Skeletal muscle satellite cell (primary cell): Measurements from ENCODE around the gene SESN2.

ENCODE experiments used
- H3K27me3 ChIP-seq: 2 replicates; pipeline ENCODE4 v1.7.0; 2013; ENCODE audit warnings: low read length; ENCODE audit not compliant: control insufficient read depth, insufficient read depth
- H3K36me3 ChIP-seq: 2 replicates; pipeline ENCODE4 v1.7.0; 2013; ENCODE audit warnings: mild to moderate bottlenecking, control low read depth, low read length; ENCODE audit not compliant: insufficient read depth
- H3K4me1 ChIP-seq: 2 replicates; pipeline ENCODE4 v1.7.0; 2013; ENCODE audit warnings: low read length; ENCODE audit not compliant: control insufficient read depth, insufficient read depth
- H3K4me2 ChIP-seq: 2 replicates; pipeline ENCODE4 v1.7.0; 2013; ENCODE audit warnings: mild to moderate bottlenecking, low read length
- H3K4me3 ChIP-seq: 2 replicates; pipeline ENCODE4 v1.7.0; 2013; ENCODE audit warnings: low read length
- H3K9ac ChIP-seq: 2 replicates; pipeline ENCODE4 v1.7.0; 2013; ENCODE audit warnings: mild to moderate bottlenecking, low read depth, low read length, moderate library complexity
- H3K9me3 ChIP-seq: replicated peaks from 2 replicates; pipeline ENCODE4 v1.7.0; 2013; ENCODE audit warnings: mild to moderate bottlenecking, control low read depth, low read length

SESN2 gene

GRCh38 chr1:28278763-28279162 lies 19.4 kb downstream of the SESN2 start:
- peaks cover 76% of the 10 kb centered on the region for H3K36me3 ChIP-seq
- no peaks in the 10 kb centered on the region for H3K27me3 ChIP-seq
- no peaks in the 10 kb centered on the region for H3K4me1 ChIP-seq
- H3K9me3 ChIP-seq: no peaks in the 10 kb centered on the region
- H3K4me3 ChIP-seq: no peak overlapping the region
- H3K4me2 ChIP-seq: no peak overlapping the region
- no peak overlapping the region for H3K9ac ChIP-seq

- Histone ChIP-seq H3K4me2 (no peak overlapping the region), H3K27me3 (no peaks in the 10 kb centered on the region), H3K9me3 (no peaks in the 10 kb centered on the region), H3K4me1 (no peaks in the 10 kb centered on the region), H3K36me3 (peaks cover 67% of the 10 kb centered on the region), H3K4me3 (no peak overlapping the region), H3K9ac (no peak overlapping the region)
Measured at GRCh38 chr1:28279721-28280120, 20.4 kb downstream of the SESN2 start.

GRCh38 chr1:28280501-28280900 lies 21.2 kb downstream of the SESN2 start:
- H3K9ac ChIP-seq: no peak overlapping the region
- no peak overlapping the region for H3K4me3 ChIP-seq
- no peak overlapping the region for H3K4me2 ChIP-seq
- H3K4me1 ChIP-seq: no peaks in the 10 kb centered on the region
- peaks cover 60% of the 10 kb centered on the region for H3K36me3 ChIP-seq
- no peaks in the 10 kb centered on the region for H3K27me3 ChIP-seq
- no peaks in the 10 kb centered on the region for H3K9me3 ChIP-seq

GRCh38 chr1:28280977-28281381 lies 21.7 kb downstream of the SESN2 start:
- H3K9me3 ChIP-seq: no peaks in the 10 kb centered on the region
- H3K27me3 ChIP-seq: no peaks in the 10 kb centered on the region
- H3K4me3 ChIP-seq: no peak overlapping the region
- H3K4me1 ChIP-seq: no peaks in the 10 kb centered on the region
- no peak overlapping the region for H3K4me2 ChIP-seq
- H3K9ac ChIP-seq: no peak overlapping the region
- H3K36me3 ChIP-seq: peaks cover 56% of the 10 kb centered on the region

- Histone ChIP-seq H3K27me3 (no peaks in the 10 kb centered on the region), H3K9ac (no peak overlapping the region), H3K9me3 (no peaks in the 10 kb centered on the region), H3K36me3 (peaks cover 54% of the 10 kb centered on the region), H3K4me1 (no peaks in the 10 kb centered on the region), H3K4me2 (no peak overlapping the region), H3K4me3 (no peak overlapping the region)
Measured at GRCh38 chr1:28281608-28282425, 22.5 kb downstream of the SESN2 start.

- Histone ChIP-seq H3K9me3 (no peaks in the 10 kb centered on the region), H3K4me2 (no peak overlapping the region), H3K27me3 (no peaks in the 10 kb centered on the region), H3K4me3 (no peak overlapping the region), H3K36me3 (peaks cover 50% of the 10 kb centered on the region), H3K4me1 (no peaks in the 10 kb centered on the region), H3K9ac (no peak overlapping the region)
Measured at GRCh38 chr1:28282426-28283407, 23.4 kb downstream of the SESN2 start.

- Histone ChIP-seq H3K27me3 (peaks cover 3% of the 10 kb centered on the region), H3K4me1 (no peaks in the 10 kb centered on the region), H3K36me3 (peaks cover 21% of the 10 kb centered on the region), H3K4me3 (no peak overlapping the region), H3K9ac (no peak overlapping the region), H3K9me3 (no peaks in the 10 kb centered on the region), H3K4me2 (no peak overlapping the region)
Measured at GRCh38 chr1:28286111-28286510, 26.8 kb downstream of the SESN2 start.

GRCh38 chr1:28288487-28288886 lies 29.2 kb downstream of the SESN2 start:
- H3K9me3 ChIP-seq: no peaks in the 10 kb centered on the region
- no peak overlapping the region for H3K9ac ChIP-seq
- H3K4me3 ChIP-seq: no peak overlapping the region
- H3K36me3 ChIP-seq: no peaks in the 10 kb centered on the region
- H3K27me3 ChIP-seq: peaks cover 3% of the 10 kb centered on the region
- no peak overlapping the region for H3K4me2 ChIP-seq
- no peaks in the 10 kb centered on the region for H3K4me1 ChIP-seq

GRCh38 chr1:28290851-28291250 lies 31.5 kb downstream of the SESN2 start:
- Histone ChIP-seq H3K9ac (no peak overlapping the region), H3K4me2 (no peak overlapping the region), H3K27me3 (peaks cover 3% of the 10 kb centered on the region), H3K36me3 (no peaks in the 10 kb centered on the region), H3K4me1 (no peaks in the 10 kb centered on the region), H3K9me3 (no peaks in the 10 kb centered on the region), H3K4me3 (no peak overlapping the region)

- no peak overlapping the region for H3K4me2 ChIP-seq
- peaks cover 3% of the 10 kb centered on the region for H3K27me3 ChIP-seq
- H3K9ac ChIP-seq: no peak overlapping the region
- no peaks in the 10 kb centered on the region for H3K36me3 ChIP-seq
- no peaks in the 10 kb centered on the region for H3K4me1 ChIP-seq
- no peaks in the 10 kb centered on the region for H3K9me3 ChIP-seq
- no peak overlapping the region for H3K4me3 ChIP-seq
Measured at GRCh38 chr1:28291711-28292110, 32.4 kb downstream of the SESN2 start.

- no peak overlapping the region for H3K4me3 ChIP-seq
Measured at GRCh38 chr1:28295936-28296335, 36.6 kb downstream of the SESN2 start.

More at GRCh38 chr1:28295936-28296335, 36.6 kb downstream of the SESN2 start:
- no peaks in the 10 kb centered on the region for H3K27me3 ChIP-seq
- H3K4me1 ChIP-seq: peaks cover 5% of the 10 kb centered on the region
- no peaks in the 10 kb centered on the region for H3K36me3 ChIP-seq
- H3K9me3 ChIP-seq: no peaks in the 10 kb centered on the region
- H3K4me2 ChIP-seq: no peak overlapping the region
- H3K9ac ChIP-seq: no peak overlapping the region
